Colonic mucosa (tissue), 4 donors: ENCODE data around the gene HHAT. TPM values are rescaled to one million over a fixed set of nuclear protein-coding genes. Genes with fewer than 3 reads are reported as not detected.

Experiments used
- DNase-seq: peaks from one replicate; pipeline ENCODE4 v3.0.0-alpha.2; 2020
- H3K27ac ChIP-seq: fragments of 200-600 bp; one replicate; pipeline ENCODE4 v1.8.0; 2021
- H3K27me3 ChIP-seq: fragments of 200-600 bp; one replicate; pipeline ENCODE4 v1.8.0; 2021
- H3K36me3 ChIP-seq: fragments of 200-600 bp; one replicate; pipeline ENCODE4 v1.8.0; 2021
- H3K4me1 ChIP-seq: fragments of 200-600 bp; one replicate; pipeline ENCODE4 v1.8.0; 2021; ENCODE audit warnings: mild to moderate bottlenecking
- H3K4me3 ChIP-seq: fragments of 200-600 bp; one replicate; pipeline ENCODE4 v1.8.0; 2021
- H3K9ac ChIP-seq, 2 donors: one replicate each; pipeline ENCODE4 v1.7.0; 2013; ENCODE audit warnings: control low read depth in 2 of 2, low read depth in 2 of 2, low read length in 2 of 2
- H3K9me3 ChIP-seq: fragments of 200-600 bp; one replicate; pipeline ENCODE4 v1.8.0; 2021
- intact Hi-C: fragments of 100-400 bp; cut with DNase I; formaldehyde crosslinking; loops from one replicate; pipeline ENCODE4 v1.14.1; 2022
- total RNA-seq, 2 donors: library from RNA; stranded (reverse); fragmentation: NEBNext Ultra II Directional in 1 of 2; extraction: Animal tissue kit (Norgen Biotek cat#: 25700) in 1 of 2; gene quantifications; one replicate each; pipeline ENCODE4 v1.2.1, GENCODE V29; 2021
- TF ChIP-seq, protein P1 (sequence below): fragments of 200-600 bp; IDR thresholded peaks from one replicate; pipeline ENCODE4 v1.8.0; 2022; ENCODE audit warnings: antibody characterized with exemption, mild to moderate bottlenecking
- donor health status: healthy.
- donor health status: DM: no; HTN: no; CAD: no.
- donor health status: DM: no; HTN: no; CAD: no.

Gene HHAT
- total RNA-seq, 2 donors from 2014 or later: 3.2 to 4.9 TPM

DNA sequence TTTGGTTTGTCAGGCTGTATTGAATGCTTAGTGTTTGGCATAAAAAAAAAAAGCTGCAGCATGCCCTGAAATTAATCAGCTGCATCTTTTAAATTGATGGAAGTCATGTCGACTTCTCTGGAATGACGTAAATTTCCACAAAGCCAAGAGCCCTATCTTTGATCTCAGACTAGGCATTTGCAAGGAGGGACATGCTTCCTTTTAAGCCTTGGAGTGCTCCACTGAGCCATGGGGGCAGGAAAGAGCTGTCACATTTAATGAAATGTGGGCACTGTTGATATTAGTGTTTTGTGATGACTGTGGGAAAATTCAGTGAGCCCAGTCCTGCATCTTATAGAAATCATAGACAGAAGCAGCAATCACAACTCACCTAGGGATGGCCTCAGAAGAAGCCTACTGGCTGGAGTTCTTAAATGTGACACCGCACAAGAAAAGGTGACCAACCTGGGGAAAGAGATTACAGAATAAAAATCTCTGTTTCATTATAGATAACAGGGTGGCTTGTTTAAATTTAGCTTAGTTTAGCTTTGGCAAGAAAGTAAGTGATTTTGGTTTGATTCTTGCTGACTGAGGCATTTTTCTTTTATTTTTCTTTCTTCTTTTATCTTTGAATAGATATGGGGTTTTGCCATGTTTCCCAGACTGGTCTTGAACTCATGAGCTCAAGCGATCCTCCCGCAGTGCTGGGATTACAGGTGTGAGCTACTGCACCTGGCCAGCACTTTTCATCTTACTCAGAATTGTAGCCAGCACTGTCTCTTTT lies 188.2 kb downstream of the HHAT start:
- Histone ChIP-seq H3K9me3 (no peaks in the 10 kb centered on the region), H3K4me3 (no peak overlapping the region), H3K27ac (no peak overlapping the region), H3K4me1 (no peaks in the 10 kb centered on the region), H3K36me3 (no peaks in the 10 kb centered on the region), H3K27me3 (no peaks in the 10 kb centered on the region), H3K9ac (no peak overlapping the region)
- TF ChIP-seq, protein P1, sequence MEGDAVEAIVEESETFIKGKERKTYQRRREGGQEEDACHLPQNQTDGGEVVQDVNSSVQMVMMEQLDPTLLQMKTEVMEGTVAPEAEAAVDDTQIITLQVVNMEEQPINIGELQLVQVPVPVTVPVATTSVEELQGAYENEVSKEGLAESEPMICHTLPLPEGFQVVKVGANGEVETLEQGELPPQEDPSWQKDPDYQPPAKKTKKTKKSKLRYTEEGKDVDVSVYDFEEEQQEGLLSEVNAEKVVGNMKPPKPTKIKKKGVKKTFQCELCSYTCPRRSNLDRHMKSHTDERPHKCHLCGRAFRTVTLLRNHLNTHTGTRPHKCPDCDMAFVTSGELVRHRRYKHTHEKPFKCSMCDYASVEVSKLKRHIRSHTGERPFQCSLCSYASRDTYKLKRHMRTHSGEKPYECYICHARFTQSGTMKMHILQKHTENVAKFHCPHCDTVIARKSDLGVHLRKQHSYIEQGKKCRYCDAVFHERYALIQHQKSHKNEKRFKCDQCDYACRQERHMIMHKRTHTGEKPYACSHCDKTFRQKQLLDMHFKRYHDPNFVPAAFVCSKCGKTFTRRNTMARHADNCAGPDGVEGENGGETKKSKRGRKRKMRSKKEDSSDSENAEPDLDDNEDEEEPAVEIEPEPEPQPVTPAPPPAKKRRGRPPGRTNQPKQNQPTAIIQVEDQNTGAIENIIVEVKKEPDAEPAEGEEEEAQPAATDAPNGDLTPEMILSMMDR: no peak
- no peak for DNase-seq
- intact Hi-C loops: no loop called here

DNA sequence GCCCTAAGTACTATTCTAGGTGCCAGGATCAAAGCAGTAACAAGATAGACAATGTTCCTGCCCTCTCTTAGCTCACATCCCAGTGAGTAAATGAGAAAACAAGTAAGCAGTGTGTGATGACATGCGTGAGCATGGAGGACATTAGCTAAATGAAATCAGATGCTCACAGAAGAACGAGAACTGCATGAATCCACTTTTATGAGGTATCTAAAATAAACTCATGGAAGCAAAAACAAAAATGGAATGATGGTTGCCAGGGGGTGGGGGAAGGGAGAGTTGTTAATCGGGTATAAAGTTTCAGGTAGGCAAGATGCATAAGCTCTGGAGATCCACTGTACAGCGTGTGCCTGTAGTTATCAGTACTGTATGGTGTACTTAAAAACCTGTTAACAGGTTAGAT lies 195.1 kb downstream of the HHAT start:
- Histone ChIP-seq H3K4me3 (no peak overlapping the region), H3K36me3 (no peaks in the 10 kb centered on the region), H3K9me3 (no peaks in the 10 kb centered on the region), H3K4me1 (no peaks in the 10 kb centered on the region), H3K27me3 (no peaks in the 10 kb centered on the region), H3K27ac (no peak overlapping the region), H3K9ac (no peak overlapping the region)
- DNase-seq: no peak
- TF ChIP-seq, protein P1: no peak
- intact Hi-C loops: no loop called here

DNA sequence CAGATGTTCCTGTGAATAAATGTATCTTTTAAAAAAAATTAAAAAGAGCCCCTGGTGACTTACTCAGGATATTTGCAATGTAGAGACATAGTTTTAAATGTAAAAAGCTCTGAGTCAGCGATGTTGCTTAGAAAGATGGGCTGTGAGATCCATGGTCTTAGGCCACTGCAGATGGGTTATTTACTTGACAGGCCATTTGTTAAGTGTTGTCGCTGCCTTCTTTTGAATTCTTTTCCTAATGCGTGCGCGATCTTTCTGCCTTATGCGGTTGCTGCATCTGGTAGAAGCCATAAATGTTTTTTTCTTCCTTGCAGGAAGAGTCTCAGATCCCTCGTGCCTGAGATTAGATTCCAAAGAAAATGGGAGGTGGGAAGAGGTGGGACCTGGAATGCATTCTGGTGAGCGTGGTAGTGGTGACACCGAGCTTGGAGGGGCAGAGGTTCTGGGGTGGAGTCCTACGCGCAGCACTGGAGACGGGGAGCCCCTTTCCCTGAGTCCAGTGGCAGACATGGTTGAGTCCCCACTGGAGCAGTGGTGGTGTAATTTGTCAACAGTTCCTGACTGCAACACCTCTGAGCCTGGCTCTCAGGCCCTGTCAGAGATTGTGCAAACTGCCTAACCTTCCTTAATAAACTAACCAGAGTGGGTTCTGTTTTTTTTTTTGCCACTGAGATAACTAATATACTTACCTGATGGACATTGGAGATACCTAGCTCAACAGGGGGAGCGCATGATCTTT lies 197.2 kb downstream of the HHAT start:
- DNase-seq: no peak
- no peak overlapping the region for H3K27ac ChIP-seq
- no peak overlapping the region for H3K9ac ChIP-seq
- H3K4me3 ChIP-seq: no peak overlapping the region
- no peaks in the 10 kb centered on the region for H3K4me1 ChIP-seq
- intact Hi-C loops: no loop called here
- TF ChIP-seq, protein P1: no peak
- no peaks in the 10 kb centered on the region for H3K27me3 ChIP-seq
- H3K36me3 ChIP-seq: no peaks in the 10 kb centered on the region
- H3K9me3 ChIP-seq: no peaks in the 10 kb centered on the region

- intact Hi-C loops: no loop called here
- Histone ChIP-seq H3K4me1 (no peaks in the 10 kb centered on the region), H3K9me3 (no peaks in the 10 kb centered on the region), H3K36me3 (no peaks in the 10 kb centered on the region), H3K27me3 (no peaks in the 10 kb centered on the region), H3K9ac (no peak overlapping the region), H3K27ac (no peak overlapping the region), H3K4me3 (no peak overlapping the region)
- TF ChIP-seq, protein P1: no peak
- DNase-seq: no peak
Observed at GRCh38 chr1:210527091-210527490, 198.4 kb downstream of the HHAT start.

GRCh38 chr1:210531475-210532222 lies 202.9 kb downstream of the HHAT start:
- H3K27me3 ChIP-seq: no peaks in the 10 kb centered on the region
- H3K4me1 ChIP-seq: no peaks in the 10 kb centered on the region
- TF ChIP-seq, protein P1: no peak
- no peak overlapping the region for H3K27ac ChIP-seq
- no peak overlapping the region for H3K9ac ChIP-seq
- no peaks in the 10 kb centered on the region for H3K36me3 ChIP-seq
- no peak for DNase-seq
- intact Hi-C loops: no loop called here
- H3K4me3 ChIP-seq: no peak overlapping the region
- no peaks in the 10 kb centered on the region for H3K9me3 ChIP-seq
